Measurements from ENCODE around the gene APP.

The APP gene

DNA sequence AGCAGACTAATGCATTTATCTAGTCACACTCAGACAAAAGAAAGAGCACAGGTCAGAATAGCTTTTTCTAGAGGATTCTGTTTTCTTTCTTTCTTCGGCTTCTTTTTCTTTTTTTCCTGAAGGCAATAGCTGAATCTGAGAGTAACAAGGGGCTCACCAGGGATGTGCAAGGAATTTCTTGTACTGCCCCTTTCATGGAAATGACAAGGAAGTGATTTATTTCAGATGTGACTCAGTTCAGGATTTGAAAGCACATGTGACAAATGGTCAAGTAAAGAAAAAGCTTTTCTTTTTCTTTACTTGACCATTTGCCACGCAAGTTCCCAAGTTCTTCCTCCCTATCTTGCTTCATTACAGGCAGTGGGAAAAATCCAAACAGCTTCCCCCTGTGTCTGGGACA lies 233.8 kb downstream of the APP start:
- TF ChIP-seq, protein P1, sequence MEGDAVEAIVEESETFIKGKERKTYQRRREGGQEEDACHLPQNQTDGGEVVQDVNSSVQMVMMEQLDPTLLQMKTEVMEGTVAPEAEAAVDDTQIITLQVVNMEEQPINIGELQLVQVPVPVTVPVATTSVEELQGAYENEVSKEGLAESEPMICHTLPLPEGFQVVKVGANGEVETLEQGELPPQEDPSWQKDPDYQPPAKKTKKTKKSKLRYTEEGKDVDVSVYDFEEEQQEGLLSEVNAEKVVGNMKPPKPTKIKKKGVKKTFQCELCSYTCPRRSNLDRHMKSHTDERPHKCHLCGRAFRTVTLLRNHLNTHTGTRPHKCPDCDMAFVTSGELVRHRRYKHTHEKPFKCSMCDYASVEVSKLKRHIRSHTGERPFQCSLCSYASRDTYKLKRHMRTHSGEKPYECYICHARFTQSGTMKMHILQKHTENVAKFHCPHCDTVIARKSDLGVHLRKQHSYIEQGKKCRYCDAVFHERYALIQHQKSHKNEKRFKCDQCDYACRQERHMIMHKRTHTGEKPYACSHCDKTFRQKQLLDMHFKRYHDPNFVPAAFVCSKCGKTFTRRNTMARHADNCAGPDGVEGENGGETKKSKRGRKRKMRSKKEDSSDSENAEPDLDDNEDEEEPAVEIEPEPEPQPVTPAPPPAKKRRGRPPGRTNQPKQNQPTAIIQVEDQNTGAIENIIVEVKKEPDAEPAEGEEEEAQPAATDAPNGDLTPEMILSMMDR (IDR thresholded peaks at IDR 0.05; ENCODE audit: low read length) = no peak
- no peak for TF ChIP-seq EZH2 (IDR thresholded peaks at IDR 0.05; ENCODE audit: borderline replicate concordance, low read length)
- Histone ChIP-seq H3K4me1 (ENCODE audit: insufficient read depth, low read length, severe bottlenecking) (peaks cover 6% of the 10 kb centered on the region), H3K36me3 (ENCODE audit: insufficient read depth, low read length) (no peaks in the 10 kb centered on the region), H3K79me2 (ENCODE audit: insufficient read depth, low read length) (no peaks in the 10 kb centered on the region), H3K27me3 (ENCODE audit: insufficient read depth, low read length) (no peaks in the 10 kb centered on the region), H3K27ac (ENCODE audit: low read depth, low read length, poor library complexity, severe bottlenecking) (no peak overlapping the region), H3K4me3 (ENCODE audit: low read depth, low read length, poor library complexity, severe bottlenecking) (no peak overlapping the region), H4K20me1 (ENCODE audit: insufficient read depth, low read length) (no peaks in the 10 kb centered on the region), H3F3A (ENCODE audit: insufficient read depth, low read length) (no peaks in the 10 kb centered on the region), H2AFZ (ENCODE audit: low read length) (no peak overlapping the region), H3K9me3 (ENCODE audit: low read length) (no peaks in the 10 kb centered on the region), H3K4me2 (ENCODE audit: low read length) (no peak overlapping the region), H3K9me2 (ENCODE audit: low read depth, low read length) (no peaks in the 10 kb centered on the region), H3K9ac (ENCODE audit: low read length) (no peak overlapping the region)

GRCh38 chr21:25934771-25935224 lies 235.8 kb downstream of the APP start:
- no peak overlapping the region for H3K27ac ChIP-seq (ENCODE audit: low read depth, low read length, poor library complexity, severe bottlenecking)
- no peaks in the 10 kb centered on the region for H3K27me3 ChIP-seq (ENCODE audit: insufficient read depth, low read length)
- H3K9me2 ChIP-seq (ENCODE audit: low read depth, low read length) = no peaks in the 10 kb centered on the region
- no peaks in the 10 kb centered on the region for H3K36me3 ChIP-seq (ENCODE audit: insufficient read depth, low read length)
- H3K4me2 ChIP-seq (ENCODE audit: low read length) = no peak overlapping the region
- H3K4me1 ChIP-seq (ENCODE audit: insufficient read depth, low read length, severe bottlenecking) = peaks cover 6% of the 10 kb centered on the region
- no peaks in the 10 kb centered on the region for H3F3A ChIP-seq (ENCODE audit: insufficient read depth, low read length)
- H3K9me3 ChIP-seq (ENCODE audit: low read length) = no peaks in the 10 kb centered on the region
- H3K79me2 ChIP-seq (ENCODE audit: insufficient read depth, low read length) = no peaks in the 10 kb centered on the region
- no peak overlapping the region for H2AFZ ChIP-seq (ENCODE audit: low read length)
- no peak overlapping the region for H3K4me3 ChIP-seq (ENCODE audit: low read depth, low read length, poor library complexity, severe bottlenecking)
- no peak overlapping the region for H3K9ac ChIP-seq (ENCODE audit: low read length)
- TF ChIP-seq, protein P1 (IDR thresholded peaks at IDR 0.05; ENCODE audit: low read length) = no peak
- no peak for TF ChIP-seq EZH2 (IDR thresholded peaks at IDR 0.05; ENCODE audit: borderline replicate concordance, low read length)
- no peaks in the 10 kb centered on the region for H4K20me1 ChIP-seq (ENCODE audit: insufficient read depth, low read length)

- Histone ChIP-seq H3K79me2 (ENCODE audit: insufficient read depth, low read length) (no peaks in the 10 kb centered on the region), H3K9ac (ENCODE audit: low read length) (no peak overlapping the region), H3K36me3 (ENCODE audit: insufficient read depth, low read length) (no peaks in the 10 kb centered on the region), H3K9me3 (ENCODE audit: low read length) (no peaks in the 10 kb centered on the region), H3K4me2 (ENCODE audit: low read length) (no peak overlapping the region), H3K9me2 (ENCODE audit: low read depth, low read length) (no peaks in the 10 kb centered on the region), H3K4me1 (ENCODE audit: insufficient read depth, low read length, severe bottlenecking) (peaks cover 6% of the 10 kb centered on the region), H3K27me3 (ENCODE audit: insufficient read depth, low read length) (no peaks in the 10 kb centered on the region), H3K27ac (ENCODE audit: low read depth, low read length, poor library complexity, severe bottlenecking) (no peak overlapping the region), H2AFZ (ENCODE audit: low read length) (no peak overlapping the region), H3K4me3 (ENCODE audit: low read depth, low read length, poor library complexity, severe bottlenecking) (no peak overlapping the region), H4K20me1 (ENCODE audit: insufficient read depth, low read length) (no peaks in the 10 kb centered on the region), H3F3A (ENCODE audit: insufficient read depth, low read length) (no peaks in the 10 kb centered on the region)
- TF ChIP-seq, protein P1 (IDR thresholded peaks at IDR 0.05; ENCODE audit: low read length) = no peak
- no peak for TF ChIP-seq EZH2 (IDR thresholded peaks at IDR 0.05; ENCODE audit: borderline replicate concordance, low read length)
Measured at GRCh38 chr21:25934130-25934529, 236.4 kb downstream of the APP start.
